M059J (cell line): Measurements from ENCODE around the gene SEM1. TPM values are rescaled to one million over a fixed set of nuclear protein-coding genes. Genes with fewer than 3 reads are reported as not detected.
"Not testable (repeated sequence)": the region's sequence is repeated elsewhere in the genome, so short reads cannot be mapped to it uniquely, and the experiment has no call there.

Experiments used
- DNase-seq: peaks from one replicate; pipeline ENCODE4 v3.0.0-alpha.2; 2012; ENCODE audit warnings: low read depth
- total RNA-seq: library from RNA; depleted of rRNA; stranded (reverse); fragments of >200 nt; shearing (Covaris generic); gene quantifications from 2 replicates; pipeline ENCODE4 v1.2.3, GENCODE V29; 2014

Gene SEM1
- total RNA-seq, 1 experiment from 2014 or later, result 175 TPM

DNA sequence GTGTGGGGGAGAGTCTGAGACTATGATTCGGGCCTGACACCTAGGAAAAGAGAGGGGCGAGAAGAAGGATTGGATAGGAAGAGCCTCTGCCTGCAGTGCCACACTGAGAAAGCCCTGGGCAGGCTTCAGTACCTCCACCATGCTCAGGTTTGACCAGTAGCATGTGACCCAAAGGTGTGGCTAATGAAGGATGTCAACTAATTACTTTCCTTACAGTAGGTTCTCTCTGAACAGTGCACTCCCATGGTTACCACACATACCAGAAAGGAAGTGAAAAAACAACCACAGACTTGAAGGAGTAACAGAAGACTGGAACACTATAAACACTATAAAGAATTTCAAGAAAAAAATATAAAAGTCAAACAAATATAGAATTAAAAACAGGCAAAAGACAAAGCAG is 46.2 kb downstream of the SEM1 start:
- DNase-seq, result no peak

DNA sequence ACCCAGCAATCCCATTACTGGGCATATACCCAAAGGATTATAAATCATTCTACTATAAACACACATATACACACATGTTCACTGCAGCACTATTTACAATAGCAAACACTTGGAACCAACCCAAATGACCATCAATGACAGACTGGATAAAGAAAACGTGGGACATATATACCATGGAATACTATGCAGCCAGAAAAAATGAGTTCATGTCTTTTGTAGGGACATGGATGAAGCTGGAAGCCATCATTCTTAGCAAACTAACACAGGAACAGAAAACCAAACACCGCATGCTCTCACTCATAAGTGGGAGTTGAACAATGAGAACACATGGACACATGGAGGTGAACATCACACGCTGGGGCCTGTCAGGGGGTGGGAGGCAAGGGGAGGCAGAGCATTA is 47.5 kb downstream of the SEM1 start:
- not testable (repeated sequence) for DNase-seq

DNA sequence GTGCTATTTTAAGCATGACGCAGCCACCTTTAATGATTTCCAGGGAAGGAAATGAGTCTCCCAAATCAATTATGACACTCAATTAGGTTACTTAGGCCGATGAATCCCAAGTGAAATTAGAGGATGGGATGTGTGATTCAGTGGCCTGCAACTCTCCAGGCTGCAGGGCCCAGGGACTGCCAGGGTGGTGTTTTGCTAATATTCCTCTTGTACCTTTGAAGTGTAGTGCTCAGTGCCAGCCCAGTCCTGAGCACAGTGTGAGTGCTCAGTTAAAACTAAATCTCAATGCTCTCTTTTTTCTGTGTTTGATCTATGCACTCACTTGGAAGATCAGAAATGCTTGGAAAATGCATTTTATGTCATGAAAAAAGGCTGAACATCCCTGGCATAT is 51.6 kb downstream of the SEM1 start:
- DNase-seq, result no peak

DNA sequence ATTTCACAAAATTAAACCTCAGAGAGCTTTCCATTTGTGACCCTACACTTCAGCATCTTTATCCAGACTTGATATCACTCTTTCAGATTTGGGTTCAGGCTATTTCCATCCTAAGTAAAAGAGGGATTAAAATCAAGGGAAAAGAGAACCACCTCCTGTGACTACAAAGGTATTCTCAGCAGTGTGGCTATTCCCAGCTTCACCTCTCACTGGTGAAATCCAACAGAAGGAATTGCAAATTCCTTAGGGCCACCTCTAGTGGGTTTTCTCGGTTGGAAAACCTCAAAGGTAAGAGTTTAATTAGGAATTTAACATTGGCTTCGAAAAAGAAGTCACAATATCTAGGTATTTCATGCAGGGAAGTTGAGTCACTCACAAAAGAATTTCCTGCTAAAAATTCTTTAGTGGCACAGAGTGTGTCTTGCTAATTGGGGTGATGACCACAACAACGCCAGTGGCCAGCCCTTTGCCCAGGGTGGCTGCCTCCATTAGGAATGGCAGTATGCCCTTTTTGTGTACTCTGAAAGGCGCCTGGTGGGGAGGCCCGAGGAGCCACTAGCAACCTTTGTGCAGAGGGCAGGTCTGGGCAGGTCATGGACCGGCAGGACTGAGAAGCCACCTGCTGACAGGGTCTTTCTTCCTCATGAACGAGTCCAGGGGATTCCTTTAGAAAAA is 52.2 kb downstream of the SEM1 start:
- DNase-seq, result peak; percentile 61

DNA sequence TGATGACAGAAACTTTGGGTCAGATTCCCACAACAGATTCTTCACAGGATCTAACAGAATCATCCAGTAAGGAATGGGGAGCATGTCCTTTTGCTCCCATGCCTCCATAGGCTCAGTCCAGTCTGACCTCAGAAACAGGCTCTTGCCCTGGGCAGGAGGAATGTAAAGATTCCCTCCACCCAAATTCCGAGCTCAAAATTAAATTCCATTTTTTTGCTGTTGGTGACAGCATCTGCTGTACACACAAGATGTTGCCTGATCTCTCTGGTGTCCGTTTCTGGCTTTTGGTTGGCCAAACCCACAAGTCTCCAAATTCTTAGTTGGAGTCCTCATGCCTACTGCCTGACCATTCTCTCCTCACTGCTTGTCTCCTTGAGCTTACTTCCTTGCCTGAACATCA is 53.7 kb downstream of the SEM1 start:
- no peak for DNase-seq

DNA sequence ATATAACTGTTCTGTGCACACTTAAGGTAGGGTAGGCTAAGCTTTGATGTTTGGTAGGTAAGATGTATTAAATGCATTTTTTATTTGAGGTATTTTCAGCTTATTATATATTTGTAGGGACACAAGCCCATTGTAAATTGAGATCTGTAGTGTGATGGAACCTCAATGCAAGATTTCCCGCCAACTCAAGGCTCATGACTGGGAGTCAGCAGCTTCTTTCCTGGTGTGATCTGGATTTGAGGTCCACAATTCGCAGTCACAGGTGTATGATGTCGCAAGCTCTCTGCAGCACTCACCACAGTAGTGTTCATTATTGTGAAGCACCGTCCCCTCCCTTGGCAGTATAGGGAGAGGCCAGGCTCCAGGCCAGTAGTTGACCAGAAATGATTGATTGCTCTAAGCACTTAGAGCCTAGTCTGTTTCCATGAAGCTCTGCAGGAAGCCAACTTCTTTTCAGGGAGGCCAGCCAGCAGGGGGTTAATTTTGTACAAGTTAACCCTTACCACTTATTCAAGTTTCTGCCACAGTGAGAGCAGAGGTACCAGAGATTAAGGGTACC is 54.9 kb downstream of the SEM1 start:
- DNase-seq, result no peak

DNA sequence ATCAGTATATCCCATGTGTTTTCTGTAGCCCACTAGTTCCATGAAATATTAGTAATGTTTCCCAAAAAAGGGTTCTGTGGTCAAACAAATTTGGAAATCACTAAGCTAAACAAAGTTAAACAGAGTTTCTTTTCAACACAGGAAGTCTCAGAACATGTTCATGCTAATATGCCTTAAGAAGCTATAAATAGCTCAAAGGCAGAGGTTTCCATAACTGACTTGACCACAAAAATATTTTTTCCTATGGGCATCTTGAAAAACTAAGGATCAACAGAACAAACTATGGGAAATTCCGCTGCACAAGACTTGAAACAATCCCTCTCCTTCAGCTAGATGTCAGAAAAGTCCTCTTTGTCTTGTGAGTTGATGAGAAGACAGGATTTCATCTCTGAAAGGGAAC is 59.7 kb downstream of the SEM1 start:
- peak; percentile 33 for DNase-seq

DNA sequence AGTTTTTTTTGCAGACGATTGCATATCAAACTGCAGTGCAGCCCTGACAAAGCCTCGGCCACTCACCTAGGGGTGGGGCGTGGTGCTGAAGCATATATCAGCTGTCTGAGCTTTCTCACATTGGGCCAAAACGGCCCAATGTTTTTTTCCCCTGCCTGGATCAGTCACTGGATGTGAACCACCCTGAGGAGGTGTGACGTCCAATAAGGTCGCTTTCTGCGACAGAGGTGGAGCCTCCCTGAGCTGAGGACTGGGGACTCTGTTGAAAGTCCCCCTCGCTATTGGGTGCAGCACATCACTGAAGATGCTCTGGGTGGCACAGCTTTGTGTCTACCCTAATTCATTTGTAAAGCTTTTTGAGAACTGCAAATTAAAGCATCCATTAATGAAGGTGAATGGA is 60.9 kb downstream of the SEM1 start:
- DNase-seq, result no peak

DNA sequence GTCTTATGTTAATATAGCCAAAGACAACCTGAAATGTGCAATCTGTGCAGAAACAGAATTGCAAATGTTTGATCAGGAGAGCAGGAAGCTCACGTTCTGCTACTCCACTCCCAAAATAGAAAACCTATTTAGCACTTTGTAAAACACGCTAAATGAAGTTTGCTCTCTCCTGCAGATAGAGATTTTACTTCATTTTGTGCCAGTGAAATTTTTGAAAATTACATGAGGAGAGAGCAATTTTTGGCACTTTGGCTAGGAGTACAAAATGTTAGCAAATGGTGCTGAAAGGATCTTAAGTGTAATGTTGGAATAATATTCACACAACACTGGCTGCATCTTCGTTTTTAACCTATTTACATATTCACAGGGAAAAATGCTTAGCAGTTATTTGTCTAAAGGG is 61.9 kb downstream of the SEM1 start:
- DNase-seq, result no peak

DNA sequence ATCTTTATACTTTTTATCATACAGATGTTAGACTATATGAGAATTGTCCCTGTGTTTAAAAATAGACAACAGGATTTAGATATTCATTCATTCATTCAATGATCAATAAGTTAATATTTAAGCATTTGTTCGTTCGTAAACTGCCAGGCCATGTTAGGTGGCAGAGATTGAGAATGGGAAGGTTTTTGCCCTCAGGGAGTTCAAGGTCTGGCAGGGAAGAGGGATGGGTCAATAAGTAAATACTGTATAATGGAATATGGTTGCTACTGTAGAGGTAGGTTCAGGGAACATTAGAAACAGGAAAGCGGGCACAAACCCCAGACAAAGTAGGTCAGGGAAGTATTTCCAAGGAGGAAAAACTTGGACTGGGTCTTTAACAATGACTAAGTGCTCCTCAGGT is 64.6 kb downstream of the SEM1 start:
- DNase-seq, result no peak

DNA sequence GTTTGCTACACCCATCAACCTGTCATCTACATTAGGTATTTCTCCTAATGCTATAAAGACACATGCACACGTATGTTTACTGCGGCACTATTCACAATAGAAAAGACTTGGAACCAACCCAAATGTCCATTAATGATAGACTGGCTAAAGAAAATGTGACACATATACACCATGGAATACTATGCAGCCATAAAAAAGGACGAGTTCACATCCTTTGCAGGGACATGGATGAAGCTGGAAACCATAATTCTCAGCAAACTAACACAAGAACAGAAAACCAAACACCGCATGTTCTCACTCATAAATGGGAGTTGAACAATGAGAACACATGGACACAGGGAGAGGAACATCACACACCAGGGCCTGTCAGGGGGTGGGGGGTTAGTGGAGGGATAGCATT is 66.2 kb downstream of the SEM1 start:
- not testable (repeated sequence) for DNase-seq

DNA sequence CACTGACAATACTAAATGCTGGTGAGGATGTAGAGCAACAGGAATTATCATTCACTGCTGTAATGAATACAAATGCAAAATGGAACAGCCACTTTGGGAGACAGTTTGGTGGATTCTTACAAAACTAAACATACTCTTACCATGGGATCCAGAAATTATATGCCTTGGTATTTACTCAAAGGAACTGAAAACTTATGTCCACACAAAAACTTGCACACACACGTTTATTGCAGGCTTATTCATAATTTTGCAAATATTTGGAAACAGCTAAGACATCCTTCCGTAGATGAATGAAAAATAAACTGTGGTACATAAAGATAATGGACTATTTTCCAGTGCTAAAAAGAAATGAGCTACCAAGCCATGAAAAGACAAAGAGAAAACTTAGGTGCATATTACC is 69.6 kb downstream of the SEM1 start:
- DNase-seq, result no peak
